LoVo (cell line): Measurements from ENCODE around the gene FSCN2.

Experiments used
- DNase-seq: peaks from one replicate; pipeline ENCODE4 v3.0.0-alpha.2; 2016; ENCODE audit warnings: low spot score

FSCN2 gene

DNA sequence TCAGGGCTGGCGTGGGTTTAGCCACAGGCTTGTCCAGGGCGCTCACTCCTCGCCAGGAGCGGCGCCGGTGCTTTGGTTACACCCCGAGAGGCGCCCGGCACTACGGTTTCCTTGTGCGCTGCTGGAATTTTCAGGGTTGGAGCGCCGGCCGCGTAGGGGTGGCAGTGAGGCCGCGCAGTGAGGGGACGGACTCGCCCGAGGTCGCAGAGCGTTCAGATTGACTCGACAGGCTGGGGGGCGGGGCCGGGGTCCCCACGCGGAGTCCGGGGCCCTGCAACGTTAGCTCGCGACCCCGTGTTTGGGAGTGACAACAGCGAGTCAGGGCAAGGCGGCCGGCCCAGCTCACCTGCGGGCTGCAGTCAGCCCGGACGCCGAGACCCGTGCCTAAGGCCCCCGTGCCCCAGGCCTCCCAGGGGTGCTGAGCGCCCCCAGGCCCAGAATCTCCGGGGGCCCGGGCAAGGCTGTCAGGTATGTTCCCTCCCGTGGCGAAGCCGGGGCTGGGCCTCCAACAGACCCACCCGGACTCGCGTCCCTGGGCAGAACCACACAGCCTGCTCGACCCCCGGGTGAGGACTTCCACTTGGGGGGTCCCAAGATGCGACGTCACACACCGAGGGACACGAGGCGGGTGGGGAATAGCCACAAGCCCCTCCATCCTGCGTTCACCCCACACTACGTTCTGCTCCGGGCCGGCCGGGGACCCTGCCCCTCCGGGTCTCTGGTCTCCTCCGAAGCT, 14.3 kb upstream of the FSCN2 start:
- peak; percentile 49 for DNase-seq

DNA sequence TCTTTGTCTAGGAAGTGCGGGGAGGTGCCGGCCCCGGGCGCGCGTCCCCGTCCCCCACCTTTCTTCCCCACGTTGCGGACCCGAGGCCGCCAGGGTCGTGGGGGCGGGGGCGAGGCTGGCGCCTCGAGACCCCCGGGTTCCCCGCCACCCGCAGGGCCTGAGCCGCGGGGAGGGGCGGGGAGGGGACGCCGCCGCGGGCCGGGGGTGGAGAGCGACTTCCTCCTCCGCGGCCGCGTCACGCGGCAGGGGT, 13.8 kb upstream of the FSCN2 start:
- DNase-seq, result no peak

DNA sequence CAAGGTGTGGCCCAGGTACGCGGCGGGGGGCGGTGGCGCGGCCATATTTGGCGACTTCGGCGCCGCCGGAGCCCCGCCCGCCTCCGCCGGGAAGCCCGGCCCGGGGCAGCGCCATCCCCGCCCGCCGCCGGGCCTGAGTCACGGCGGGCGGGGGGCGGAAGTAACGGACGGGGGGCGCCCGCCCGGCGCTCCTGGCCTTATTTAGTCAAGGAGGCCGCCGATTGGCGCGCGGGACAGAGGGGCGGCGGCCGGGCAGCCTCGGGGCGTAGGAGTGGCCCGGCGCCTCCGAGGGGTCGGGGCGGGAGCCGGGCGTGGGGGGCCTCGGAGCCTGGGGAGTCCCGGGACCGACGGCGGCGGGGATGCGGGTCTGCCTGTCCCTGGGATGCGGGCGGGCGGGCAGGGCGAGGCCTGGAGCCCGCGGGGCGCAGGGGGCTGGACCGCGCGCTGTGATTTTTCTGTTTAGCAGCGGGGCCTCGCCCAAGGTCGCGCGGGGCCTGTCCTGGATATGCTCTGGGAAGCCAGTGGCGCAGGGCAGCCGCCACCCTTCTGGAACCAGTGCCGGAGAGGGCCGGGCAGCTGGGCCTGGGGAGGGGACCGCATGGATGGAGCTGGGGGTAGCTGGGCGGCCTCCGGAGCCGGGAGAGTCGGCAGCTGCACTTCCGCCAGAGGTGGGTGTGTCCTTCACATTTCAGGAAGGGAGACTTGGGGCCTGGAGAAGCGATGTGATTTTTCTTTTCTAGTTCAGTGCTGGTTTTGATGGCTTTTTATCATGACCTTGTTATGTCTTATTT, 13.2 kb upstream of the FSCN2 start:
- DNase-seq, result peak; percentile 89

GRCh38 chr17:81515530-81516041, 12.6 kb upstream of the FSCN2 start:
- DNase-seq, result no peak

DNA sequence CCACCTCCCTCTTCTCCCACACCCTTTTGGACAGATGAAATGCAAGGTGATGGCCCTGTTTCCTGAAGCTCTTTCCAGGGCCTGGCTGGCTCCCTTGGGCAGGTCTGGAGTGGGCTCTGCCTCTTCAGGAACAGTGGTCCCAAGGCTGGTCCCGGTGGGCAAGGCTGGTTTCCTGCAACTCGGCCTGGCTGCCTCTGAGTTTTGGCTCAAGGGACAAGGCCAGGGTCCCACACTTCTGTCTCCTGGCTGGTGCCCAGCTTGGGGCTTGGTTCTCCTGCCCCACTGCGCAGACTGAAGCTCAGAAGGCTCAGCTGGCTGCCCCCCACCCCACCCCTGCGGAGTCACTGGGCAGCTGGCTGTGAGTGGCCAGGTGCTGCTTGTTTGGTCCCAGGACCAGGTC, 11.7 kb upstream of the FSCN2 start:
- DNase-seq, result no peak

DNA sequence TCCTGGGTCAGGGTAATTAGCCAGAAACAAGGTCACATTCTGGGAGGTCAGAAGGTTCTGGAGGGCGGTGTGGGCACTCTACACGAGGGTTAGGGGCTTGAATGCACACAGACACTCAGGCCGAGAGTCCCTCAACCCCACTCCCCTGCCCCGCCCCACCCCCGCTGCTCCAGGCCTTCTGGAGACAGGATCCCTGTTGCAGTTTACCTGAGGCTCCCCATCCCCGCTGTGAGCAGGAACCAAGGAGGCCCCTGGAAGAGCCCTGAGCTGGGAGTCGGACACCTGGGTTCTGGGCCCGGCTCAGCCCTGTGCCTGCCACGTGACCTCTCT, 11.2 kb upstream of the FSCN2 start:
- no peak for DNase-seq

GRCh38 chr17:81517339-81518112, 10.7 kb upstream of the FSCN2 start:
- no peak for DNase-seq

DNA sequence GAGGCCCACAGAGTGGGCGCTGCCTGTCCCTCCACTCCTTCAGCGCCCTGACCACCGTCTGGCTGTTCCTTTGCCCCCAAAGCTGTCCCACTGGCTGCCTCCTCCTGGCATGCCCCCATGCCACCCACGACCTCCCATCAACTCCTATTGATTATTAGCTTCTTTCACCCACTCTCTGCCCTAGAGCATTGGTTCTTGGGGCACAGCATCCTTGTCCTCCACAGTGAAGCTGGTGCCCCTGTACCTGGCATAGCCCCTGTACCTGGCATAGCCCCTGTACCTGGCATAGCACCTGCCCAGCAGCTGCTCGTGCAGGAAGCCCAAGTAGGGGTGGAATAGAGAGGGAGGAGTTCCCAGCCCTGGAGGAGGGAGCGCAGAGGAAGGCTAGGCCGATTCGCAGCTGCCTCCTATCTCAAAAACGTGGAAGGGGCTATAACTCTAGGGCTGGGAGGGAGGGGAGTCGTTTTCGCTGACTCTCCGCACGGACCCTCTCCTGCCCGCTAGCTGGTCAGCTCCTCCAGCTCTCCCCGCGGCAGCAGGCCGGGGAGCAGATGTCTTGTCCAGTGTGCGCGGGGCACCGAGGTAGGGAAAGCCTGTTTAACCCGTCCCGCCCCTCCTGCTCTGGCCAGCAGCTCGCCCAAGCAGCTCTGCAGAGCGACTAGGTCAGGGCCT, 9.9 kb upstream of the FSCN2 start:
- no peak for DNase-seq

DNA sequence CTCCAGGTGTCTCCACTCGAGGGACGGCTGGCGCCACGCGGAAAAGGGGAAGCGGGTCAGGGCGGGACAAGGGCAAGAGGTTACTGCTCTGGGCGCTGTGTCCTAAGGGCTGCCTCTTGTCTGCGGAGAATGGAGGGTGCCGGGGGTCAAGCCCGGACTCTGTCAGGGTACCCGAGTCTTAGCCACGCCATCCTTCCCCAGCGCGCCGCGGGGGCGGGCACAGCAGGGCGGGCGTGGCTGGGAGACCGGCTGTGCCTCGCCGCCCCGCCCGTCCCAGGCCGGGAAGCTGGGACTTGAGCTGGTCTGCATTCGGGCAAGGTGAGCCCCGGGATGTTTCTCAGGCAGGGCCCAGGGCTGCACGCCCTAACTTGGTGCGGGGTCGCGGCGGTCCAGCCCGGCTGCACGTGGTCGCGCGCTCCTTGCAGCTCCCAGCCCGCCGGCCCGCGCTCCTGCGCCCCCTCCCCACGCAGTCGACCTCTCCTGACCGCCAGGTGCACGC, 9.3 kb upstream of the FSCN2 start:
- peak; percentile 53 for DNase-seq

DNA sequence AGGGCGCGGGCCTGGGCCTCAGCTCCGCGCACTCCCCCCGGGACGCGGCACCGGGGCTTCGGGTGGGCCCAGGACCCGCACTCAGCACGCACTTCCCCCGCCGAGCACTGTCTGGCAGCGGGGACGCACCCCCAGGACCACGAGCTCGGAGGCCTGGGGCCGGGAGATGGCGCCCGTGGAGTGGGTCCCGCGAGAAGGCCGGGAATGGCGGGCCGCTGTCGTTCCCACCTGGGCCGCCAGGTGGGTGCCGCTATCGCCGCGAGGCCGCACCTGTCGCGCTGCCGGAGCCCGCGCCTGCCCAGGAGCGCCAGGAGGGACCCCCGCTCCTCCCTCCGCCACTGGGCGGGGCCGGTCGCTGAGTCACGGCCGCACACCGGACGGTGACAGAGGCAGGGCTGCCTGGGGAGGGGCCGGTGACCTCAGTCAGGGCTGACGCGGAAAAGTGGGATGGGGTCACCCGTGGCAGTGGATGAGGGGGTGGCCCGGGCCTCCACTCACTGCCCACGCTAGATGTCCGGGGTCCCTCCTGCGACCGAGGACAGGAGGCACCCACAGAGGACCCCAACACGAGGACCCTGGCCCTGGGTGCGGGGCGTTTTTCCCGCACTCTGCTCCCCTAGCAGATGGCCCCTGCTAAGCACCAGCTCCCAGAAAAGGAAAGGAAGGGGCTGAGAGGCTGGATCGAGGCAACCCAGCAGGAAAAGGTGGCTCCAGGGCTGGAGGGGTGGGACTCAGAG, 8.7 kb upstream of the FSCN2 start:
- DNase-seq, result peak; percentile 87

DNA sequence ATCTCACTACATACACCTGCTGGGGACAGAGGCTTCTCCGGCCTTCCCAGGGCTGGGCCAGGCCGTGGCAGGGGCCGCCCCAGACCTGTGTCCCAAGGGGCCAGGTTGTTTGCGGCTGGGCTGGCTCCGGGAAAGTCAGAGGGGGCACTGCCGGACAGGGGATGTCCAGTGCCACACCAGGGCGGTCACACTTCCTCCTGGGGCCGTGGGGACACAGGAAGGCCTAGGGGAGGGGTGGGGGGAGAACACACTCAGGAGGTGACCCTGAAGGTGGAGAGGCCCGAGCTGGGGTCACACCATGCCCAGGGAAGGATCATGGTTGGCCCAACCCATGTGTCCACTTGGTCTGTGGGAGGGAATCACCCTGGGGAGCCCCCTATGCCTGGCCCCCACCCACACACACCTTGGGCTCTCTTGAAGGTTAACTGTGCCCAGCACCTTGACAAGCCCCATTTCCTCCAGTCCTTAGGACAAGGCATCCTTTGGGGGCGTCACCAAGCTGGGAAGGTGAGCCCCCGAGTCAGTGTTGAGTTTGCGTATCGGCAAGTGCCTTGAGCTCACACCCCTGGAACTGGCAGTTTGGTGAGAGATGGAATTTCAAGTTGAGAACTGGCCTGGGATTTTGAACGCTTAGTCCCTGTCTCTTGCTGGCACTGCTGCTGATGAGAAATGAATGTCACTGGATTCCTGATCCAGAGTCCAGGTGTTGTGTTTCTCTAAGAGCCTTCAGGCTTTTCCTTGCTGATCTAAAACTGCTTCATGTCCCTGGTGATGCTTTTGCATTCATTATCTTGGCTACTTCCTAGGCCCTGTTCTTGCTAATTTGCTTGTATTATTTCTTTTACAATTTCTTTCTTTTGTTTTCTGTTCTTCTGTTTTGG, 7.9 kb upstream of the FSCN2 start:
- no peak for DNase-seq

- DNase-seq, result no peak
These were observed 5.4 kb upstream of the FSCN2 start for GRCh38 chr17:81522491-81523401.

- DNase-seq, result no peak
These were observed 4.7 kb upstream of the FSCN2 start for GRCh38 chr17:81523402-81524038.

DNA sequence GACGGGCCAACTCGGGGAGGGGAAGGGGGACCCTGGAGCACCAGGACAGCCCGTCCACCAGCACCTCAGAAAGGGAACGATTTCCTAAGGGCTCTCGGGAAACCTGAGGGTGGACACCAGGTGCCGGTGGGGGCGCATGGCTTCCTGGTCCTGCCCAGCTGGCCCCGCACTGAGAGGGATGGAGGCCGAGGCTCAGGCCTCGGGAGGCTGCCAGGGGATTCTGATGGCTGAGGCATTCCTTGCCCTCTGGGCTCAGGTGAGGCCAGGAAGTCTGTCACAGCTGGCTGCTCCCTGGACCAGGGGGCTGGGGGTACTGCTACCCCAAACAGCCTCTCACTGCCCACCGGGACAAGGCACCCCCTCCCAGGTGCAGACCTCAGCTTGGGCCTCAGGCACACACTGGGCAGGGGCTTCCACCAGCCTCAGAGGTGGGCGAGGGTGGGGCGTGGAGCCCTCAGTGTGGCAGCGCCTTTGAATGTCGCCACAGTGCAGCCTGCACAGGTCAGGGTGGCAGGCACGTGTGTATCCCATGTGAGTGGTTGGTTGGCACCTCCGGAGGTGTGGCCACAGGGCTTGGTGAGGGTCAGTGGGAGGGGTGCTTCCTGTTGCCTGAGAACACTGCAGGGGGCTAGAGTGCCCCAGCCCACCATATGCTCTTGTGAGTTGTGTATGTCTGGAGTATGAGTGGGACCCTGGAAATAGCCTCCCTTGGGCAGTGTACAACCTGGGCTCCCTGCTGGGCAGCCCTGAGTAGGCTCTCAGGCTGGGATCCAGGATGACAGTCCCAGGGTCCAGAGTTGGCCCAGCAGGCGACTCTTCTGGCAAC, 3.9 kb upstream of the FSCN2 start:
- no peak for DNase-seq

- no peak for DNase-seq
These were observed 3.4 kb upstream of the FSCN2 start for GRCh38 chr17:81524865-81525159.

DNA sequence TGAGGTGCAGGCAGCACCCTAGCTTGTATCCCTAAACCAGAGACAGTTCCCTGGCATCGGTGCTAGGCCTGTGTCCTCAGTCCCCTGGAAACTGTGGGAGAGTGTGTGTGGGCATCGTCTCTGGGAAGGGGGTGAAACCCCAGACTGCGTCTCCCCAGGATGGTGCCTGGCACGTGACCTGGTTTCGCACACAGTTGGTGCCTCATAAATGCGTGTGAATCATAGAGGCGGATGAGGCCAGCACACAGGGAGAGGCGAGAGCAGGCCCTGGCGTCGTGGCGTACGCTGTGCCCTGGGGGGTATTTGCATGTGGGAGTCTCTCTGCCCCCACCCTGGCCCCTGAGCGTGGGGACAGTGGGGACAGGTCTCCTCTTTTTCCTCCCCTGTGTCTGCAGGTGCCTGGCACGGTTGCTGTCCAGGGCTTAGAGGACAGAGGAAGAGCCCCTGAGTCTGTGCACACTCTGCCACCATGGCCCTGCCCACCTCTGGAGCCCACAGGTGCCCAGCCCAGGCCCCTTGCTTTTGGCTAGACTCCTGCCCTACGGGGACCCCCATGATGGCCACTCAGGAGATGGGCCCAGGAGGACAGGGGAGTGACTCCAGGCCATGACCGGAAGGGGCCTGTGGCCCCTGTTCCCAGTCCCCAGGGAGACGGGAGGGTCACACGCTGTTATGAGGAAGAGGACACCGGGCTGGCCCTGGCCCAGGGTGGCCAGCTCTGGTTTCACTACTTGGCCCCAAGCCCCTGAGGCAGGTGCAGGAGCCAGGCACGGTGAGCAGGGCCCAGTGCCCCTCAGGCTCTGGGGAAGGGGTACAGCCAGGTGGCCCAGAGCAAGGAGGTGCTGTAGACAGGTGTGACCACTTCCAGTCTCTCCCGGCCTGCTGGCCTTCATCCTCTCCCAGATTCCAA, 1.3 kb upstream of the FSCN2 start:
- DNase-seq, result no peak

GRCh38 chr17:81528384-81528650, 140 bp downstream of the FSCN2 start:
- DNase-seq, result no peak
